Thyroid gland (tissue), 4 donors: ENCODE data around the gene DLG2.

ENCODE experiments used
- CTCF ChIP-seq, 6 experiments: fragments of 200-600 bp in 3 of 6; fragments of 450-650 bp in 3 of 6; sonication (generic) in 3 of 6; IDR thresholded peaks; one replicate each; pipeline ENCODE4 v1.5.1; 2016 to 2019; ENCODE audit warnings: antibody characterized with exemption in 6 of 6, mild to moderate bottlenecking in 2 of 6, inconsistent platforms in 1 of 6, moderate library complexity in 1 of 6
- POLR2A ChIP-seq, 2 donors: fragments of 450-650 bp; IDR thresholded peaks; one replicate each; pipeline ENCODE4 v1.6.1; 2017; ENCODE audit warnings: antibody characterized with exemption in 2 of 2, mild to moderate bottlenecking in 2 of 2, moderate library complexity in 1 of 2

- TF ChIP-seq CTCF (IDR thresholded peaks at IDR 0.05): no peak
- TF ChIP-seq POLR2A (IDR thresholded peaks at IDR 0.05): no peak
Observed at GRCh38 chr11:85132851-85133585, 494.1 kb downstream of the DLG2 start.
